ENCODE data around the gene ABL2.

ABL2 gene

GRCh38 chr1:179089827-179090482, 139.5 kb downstream of the ABL2 start:
- DNase-seq: no peak

GRCh38 chr1:179087665-179088064, 141.8 kb downstream of the ABL2 start:
- no peak for DNase-seq

GRCh38 chr1:179083533-179083932, 145.9 kb downstream of the ABL2 start:
- DNase-seq: no peak

- no peak for DNase-seq
Measured at GRCh38 chr1:179082999-179083335, 146.5 kb downstream of the ABL2 start.

- peak; percentile 38 for DNase-seq
Measured at GRCh38 chr1:179082333-179082998, 147.0 kb downstream of the ABL2 start.

- peak; percentile 71 for DNase-seq
Measured at GRCh38 chr1:179081687-179082332, 147.7 kb downstream of the ABL2 start, which contains the start of gene TOR3A. Gene TOR3A (plus strand): TSS chr1:179082070. CDS start chr1:179082129, 59 bp downstream.

- DNase-seq: peak; percentile 24
Measured at GRCh38 chr1:179080866-179081686, 148.4 kb downstream of the ABL2 start.

GRCh38 chr1:179079113-179079761, 150.2 kb downstream of the ABL2 start:
- DNase-seq: peak; percentile 40

GRCh38 chr1:179077396-179077795, 152.1 kb downstream of the ABL2 start:
- no peak for DNase-seq

- DNase-seq: no peak
Measured at GRCh38 chr1:179066471-179066870, 163.0 kb downstream of the ABL2 start.

- DNase-seq: no peak
Measured at GRCh38 chr1:179061360-179062282, 167.9 kb downstream of the ABL2 start.

GRCh38 chr1:179058487-179059483, 170.7 kb downstream of the ABL2 start:
- no peak for DNase-seq

- DNase-seq: no peak
Measured at GRCh38 chr1:179055937-179056336, 173.5 kb downstream of the ABL2 start.

- DNase-seq: no peak
Measured at GRCh38 chr1:179053486-179053885, 176.0 kb downstream of the ABL2 start.

- no peak for DNase-seq
Measured at GRCh38 chr1:179052776-179053175, 176.7 kb downstream of the ABL2 start.
